ENCODE data around the gene SLX9.

SLX9 gene

DNA sequence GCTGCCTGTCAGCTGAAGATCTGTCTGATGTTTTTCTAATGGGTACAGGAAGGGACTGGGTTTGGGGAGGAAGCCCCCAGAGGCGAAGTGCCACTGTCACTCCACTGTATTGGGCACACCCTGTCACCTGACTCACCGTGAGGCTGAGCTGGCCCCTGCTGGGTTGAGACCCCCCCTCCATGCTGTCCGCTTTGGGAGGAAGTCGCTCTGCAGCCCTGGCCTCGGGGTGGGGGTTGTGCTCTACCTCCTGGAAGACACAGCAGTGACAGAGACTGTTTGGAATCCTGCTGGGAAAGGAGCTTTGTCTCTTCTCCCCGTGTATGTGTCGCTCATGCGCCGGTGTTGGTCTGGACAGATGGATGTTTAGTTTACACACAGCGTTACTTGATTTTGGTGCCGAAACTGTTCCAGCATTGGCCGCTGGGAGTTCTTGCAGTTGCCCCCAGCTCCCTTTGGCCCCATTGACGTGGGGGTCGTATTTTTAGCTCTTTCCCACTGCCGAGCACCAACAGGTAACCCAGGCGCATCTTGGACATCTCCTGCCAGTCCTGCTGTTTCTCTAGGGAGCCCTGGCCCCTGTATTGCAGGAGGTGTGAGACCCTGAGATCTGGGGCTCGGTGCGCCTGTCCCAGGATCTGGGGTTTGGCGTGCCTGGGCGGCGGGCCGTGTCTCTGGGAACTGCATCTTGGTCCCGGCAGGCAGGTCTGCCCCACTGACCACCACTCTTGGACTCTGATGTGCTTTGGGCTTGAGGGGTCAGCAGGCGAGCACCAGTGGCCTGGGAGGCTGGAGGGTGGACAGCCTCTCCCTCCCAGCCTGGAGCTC, 30.3 kb downstream of the SLX9 start:
- no peak for ATAC-seq (ENCODE audit: insufficient read depth, low read depth)
- Histone ChIP-seq H4K20me1 (ENCODE audit: insufficient read depth, low read length) (peaks cover 62% of the 10 kb centered on the region), H3K27ac (ENCODE audit: low read length) (no peak overlapping the region), H3K4me1 (ENCODE audit: insufficient read depth, low read length) (no peaks in the 10 kb centered on the region), H3K4me3 (ENCODE audit: low read depth in 1 of 2, low read length in 2 of 2) (no peak overlapping the region), H3K79me2 (ENCODE audit: insufficient read depth, low read length) (peaks cover 6% of the 10 kb centered on the region; the same call in 1 of the 2 replicates), H3K9ac (ENCODE audit: low read depth, low read length) (no peak overlapping the region), H2AFZ (ENCODE audit: low read depth, low read length) (no peak overlapping the region), H3K36me3 (ENCODE audit: insufficient read depth, low read length) (peaks cover 72% of the 10 kb centered on the region), H3K9me3 (ENCODE audit: insufficient read depth, low read length, severe bottlenecking) (no peaks in the 10 kb centered on the region), H3K4me2 (ENCODE audit: insufficient read depth, low read length) (no peak overlapping the region), H3K27me3 (ENCODE audit: insufficient read depth, low read length, poor library complexity) (no peaks in the 10 kb centered on the region)
- no peak for DNase-seq
- TF ChIP-seq, protein P1, sequence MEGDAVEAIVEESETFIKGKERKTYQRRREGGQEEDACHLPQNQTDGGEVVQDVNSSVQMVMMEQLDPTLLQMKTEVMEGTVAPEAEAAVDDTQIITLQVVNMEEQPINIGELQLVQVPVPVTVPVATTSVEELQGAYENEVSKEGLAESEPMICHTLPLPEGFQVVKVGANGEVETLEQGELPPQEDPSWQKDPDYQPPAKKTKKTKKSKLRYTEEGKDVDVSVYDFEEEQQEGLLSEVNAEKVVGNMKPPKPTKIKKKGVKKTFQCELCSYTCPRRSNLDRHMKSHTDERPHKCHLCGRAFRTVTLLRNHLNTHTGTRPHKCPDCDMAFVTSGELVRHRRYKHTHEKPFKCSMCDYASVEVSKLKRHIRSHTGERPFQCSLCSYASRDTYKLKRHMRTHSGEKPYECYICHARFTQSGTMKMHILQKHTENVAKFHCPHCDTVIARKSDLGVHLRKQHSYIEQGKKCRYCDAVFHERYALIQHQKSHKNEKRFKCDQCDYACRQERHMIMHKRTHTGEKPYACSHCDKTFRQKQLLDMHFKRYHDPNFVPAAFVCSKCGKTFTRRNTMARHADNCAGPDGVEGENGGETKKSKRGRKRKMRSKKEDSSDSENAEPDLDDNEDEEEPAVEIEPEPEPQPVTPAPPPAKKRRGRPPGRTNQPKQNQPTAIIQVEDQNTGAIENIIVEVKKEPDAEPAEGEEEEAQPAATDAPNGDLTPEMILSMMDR (IDR thresholded peaks at IDR 0.05; ENCODE audit: borderline replicate concordance, extremely low read depth, low read length, poor library complexity, severe bottlenecking), result no peak
- no peak for TF ChIP-seq EZH2 (IDR thresholded peaks at IDR 0.05; ENCODE audit: borderline replicate concordance, low read depth, low read length, severe bottlenecking)

DNA sequence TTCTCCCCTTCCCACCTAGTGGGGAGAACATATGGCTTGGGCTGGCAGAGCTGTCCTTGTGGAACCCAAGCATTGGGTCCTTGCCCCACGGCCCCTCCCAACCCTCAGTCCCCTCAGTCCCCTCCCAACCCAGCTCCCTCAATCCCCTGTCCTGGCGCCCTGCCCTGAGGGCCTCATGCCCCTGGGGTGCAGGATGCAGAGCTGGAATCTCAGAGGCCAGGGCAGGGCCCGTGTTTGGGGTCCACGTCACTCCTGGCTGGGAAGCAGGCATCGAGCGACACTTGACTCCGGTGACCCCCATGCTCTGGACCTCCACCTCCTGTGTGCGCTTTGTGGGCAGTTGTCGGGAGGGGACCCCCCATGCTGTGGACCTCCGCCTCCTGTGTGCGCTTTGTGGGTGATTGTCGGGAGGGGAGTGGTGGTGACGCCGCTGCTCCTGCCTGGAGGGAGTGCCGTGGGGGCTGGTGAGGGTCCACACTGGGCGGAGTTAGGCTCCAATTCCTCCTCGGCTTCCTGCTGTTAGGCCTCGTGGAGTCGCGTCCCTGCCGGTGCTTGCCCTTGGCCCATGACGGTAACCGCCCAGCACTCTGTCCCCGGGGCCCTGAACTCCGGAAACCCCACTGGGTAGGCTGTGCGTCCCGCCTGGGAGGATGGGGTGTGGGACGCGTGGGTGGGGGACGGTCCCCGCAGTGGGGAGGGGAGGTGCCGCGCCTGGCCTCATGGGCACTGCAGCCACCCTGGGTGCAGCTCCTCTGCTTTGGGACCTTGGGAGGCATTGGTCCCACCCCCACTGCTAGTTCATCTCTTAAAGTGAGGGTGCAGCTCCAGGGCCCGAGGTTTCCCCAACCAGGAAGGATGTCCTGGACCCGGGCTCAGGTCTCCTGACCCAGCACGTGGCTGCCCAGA, 31.2 kb downstream of the SLX9 start:
- H3K9me3 ChIP-seq (ENCODE audit: insufficient read depth, low read length, severe bottlenecking), result no peaks in the 10 kb centered on the region
- H3K4me3 ChIP-seq (ENCODE audit: low read depth in 1 of 2, low read length in 2 of 2), result no peak overlapping the region
- H2AFZ ChIP-seq (ENCODE audit: low read depth, low read length), result no peak overlapping the region
- peaks cover 64% of the 10 kb centered on the region for H4K20me1 ChIP-seq (ENCODE audit: insufficient read depth, low read length)
- ATAC-seq (ENCODE audit: insufficient read depth, low read depth) (no peak), DNase-seq (no peak)
- H3K27me3 ChIP-seq (ENCODE audit: insufficient read depth, low read length, poor library complexity), result no peaks in the 10 kb centered on the region
- no peak for TF ChIP-seq EZH2 (IDR thresholded peaks at IDR 0.05; ENCODE audit: borderline replicate concordance, low read depth, low read length, severe bottlenecking)
- TF ChIP-seq, protein P1 (IDR thresholded peaks at IDR 0.05; ENCODE audit: borderline replicate concordance, extremely low read depth, low read length, poor library complexity, severe bottlenecking), result no peak
- no peaks in the 10 kb centered on the region for H3K4me1 ChIP-seq (ENCODE audit: insufficient read depth, low read length)
- no peak overlapping the region for H3K27ac ChIP-seq (ENCODE audit: low read length)
- H3K79me2 ChIP-seq (ENCODE audit: insufficient read depth, low read length), result peaks cover 3% of the 10 kb centered on the region; the same call in 1 of the 2 replicates
- no peak overlapping the region for H3K4me2 ChIP-seq (ENCODE audit: insufficient read depth, low read length)
- H3K36me3 ChIP-seq (ENCODE audit: insufficient read depth, low read length), result peaks cover 73% of the 10 kb centered on the region
- no peak overlapping the region for H3K9ac ChIP-seq (ENCODE audit: low read depth, low read length)

DNA sequence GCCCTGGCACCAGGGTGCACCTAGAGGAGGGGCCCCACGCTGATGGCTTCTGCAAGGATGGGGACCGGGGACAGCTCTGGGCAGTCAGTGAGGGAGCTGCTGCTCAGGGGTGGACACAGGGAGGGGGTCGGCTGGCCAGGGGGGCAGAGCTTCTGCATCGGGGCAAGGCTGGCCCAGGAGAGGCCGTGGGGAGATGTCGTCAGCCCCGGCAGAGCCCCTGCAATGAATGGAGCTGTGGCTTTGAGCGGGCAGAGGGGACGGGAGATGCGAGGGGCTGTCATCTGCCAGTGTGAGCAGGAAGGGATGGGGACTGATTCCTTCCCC, 31.8 kb downstream of the SLX9 start:
- Histone ChIP-seq H4K20me1 (ENCODE audit: insufficient read depth, low read length) (peaks cover 63% of the 10 kb centered on the region), H3K4me2 (ENCODE audit: insufficient read depth, low read length) (no peak overlapping the region), H3K4me3 (ENCODE audit: low read depth in 1 of 2, low read length in 2 of 2) (no peak overlapping the region), H2AFZ (ENCODE audit: low read depth, low read length) (no peak overlapping the region), H3K9me3 (ENCODE audit: insufficient read depth, low read length, severe bottlenecking) (no peaks in the 10 kb centered on the region), H3K36me3 (ENCODE audit: insufficient read depth, low read length) (peaks cover 76% of the 10 kb centered on the region), H3K9ac (ENCODE audit: low read depth, low read length) (no peak overlapping the region), H3K4me1 (ENCODE audit: insufficient read depth, low read length) (no peaks in the 10 kb centered on the region), H3K27ac (ENCODE audit: low read length) (no peak overlapping the region), H3K79me2 (ENCODE audit: insufficient read depth, low read length) (no peaks in the 10 kb centered on the region), H3K27me3 (ENCODE audit: insufficient read depth, low read length, poor library complexity) (no peaks in the 10 kb centered on the region)
- ATAC-seq (ENCODE audit: insufficient read depth, low read depth) (no peak), DNase-seq (no peak)
- TF ChIP-seq, protein P1 (IDR thresholded peaks at IDR 0.05; ENCODE audit: borderline replicate concordance, extremely low read depth, low read length, poor library complexity, severe bottlenecking), result no peak
- no peak for TF ChIP-seq EZH2 (IDR thresholded peaks at IDR 0.05; ENCODE audit: borderline replicate concordance, low read depth, low read length, severe bottlenecking)

All from DND-41 (cell line).